ENCODE data around the gene MYO3A.
"Not testable (repeated sequence)": the region's sequence is repeated elsewhere in the genome, so short reads cannot be mapped to it uniquely, and the experiment has no call there.

Gene MYO3A

DNA sequence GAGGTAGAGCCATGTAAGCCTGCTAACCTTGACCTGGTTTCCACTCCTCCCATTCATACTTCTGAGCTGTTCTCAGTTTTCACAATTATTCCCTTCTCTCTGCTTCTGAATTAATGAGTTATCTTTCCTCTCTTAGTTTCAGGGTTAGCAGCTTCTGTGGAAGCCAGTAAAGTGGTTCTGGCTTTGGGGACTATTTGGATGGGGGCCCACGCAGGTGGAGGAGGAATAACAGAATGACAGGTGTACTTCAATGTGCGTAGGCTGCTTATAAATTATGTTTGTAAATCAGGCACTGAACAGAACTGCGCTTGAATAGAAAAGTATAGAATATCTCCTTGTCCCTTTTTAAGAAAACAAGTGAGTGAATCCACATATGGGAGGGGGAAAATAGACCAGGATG, 153.6 kb downstream of the MYO3A start:
- DNase-seq: no peak

DNA sequence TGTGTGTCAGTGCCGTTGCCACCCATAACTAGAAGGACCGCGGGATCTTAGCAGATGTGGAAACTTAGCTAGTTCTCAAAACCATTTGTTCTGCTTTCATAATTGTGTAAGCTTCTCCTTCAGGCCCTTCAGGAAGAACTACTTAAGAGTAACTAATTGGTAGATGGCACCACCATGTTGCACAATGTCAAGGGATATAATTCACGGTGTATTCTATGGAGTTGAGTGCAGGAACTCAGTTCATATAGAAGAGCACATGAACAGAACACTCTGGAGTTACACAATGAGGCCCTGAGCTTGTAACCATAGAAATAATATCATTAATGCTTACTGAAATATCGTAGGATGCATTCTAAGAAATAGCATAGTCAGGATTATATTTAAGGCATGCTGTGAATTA, 156.0 kb downstream of the MYO3A start:
- no peak for DNase-seq

DNA sequence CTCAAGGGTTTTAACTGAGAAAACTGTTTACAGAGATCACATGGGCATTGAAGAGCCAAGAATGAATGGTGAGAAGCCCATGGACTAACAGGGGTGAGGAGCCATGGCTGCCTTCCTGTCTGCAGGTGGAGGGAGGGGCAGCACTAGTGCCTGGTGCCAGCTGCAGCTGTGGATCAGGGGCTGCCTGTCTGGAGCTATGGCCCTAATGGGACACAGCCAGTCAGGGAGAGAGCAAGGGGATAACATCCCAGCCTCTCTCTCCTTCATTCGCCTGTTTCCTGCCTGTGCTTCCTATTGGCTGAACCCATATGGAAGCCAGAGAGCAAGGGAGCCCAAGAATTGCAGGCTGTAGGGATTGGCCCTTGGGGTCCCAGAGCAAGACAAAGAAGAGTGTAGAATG, 156.7 kb downstream of the MYO3A start:
- no peak for DNase-seq

DNA sequence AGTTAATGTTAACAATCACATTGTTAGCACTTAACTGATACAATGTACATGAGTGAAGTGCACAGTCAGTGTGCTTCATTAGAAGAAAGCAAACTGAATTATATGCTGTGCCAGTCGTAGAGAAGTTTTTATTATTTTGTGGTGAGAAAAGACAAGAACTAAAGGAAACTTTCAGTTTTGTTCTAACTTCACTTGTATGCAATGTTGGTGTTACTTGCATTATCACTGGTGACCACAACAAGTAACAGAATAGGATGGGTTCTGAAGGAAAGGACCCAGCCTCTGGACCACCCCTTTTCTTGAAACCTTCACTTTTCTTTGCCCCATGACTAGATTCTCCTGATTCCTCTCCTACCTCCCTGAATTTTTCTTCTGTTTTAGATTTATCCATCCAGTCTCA, 159.2 kb downstream of the MYO3A start:
- no peak for DNase-seq

DNA sequence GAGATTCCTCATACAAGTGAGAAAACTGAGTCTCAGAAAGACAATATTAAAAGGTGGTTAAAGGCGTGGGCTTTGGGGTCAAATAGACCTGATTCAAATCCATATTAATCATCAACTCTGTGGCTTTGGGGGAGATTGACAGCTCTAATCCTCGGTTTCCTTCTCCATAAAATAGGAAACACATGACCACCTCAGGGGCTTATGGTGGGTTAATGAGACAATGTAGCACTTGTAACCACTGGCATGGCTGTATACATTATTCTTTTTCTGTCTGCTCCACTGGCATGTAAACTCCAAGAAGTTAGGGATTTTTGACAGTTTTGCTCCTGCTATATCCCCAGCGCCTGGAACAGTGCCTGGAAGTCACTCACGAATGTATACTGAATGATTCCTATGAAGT, 161.8 kb downstream of the MYO3A start:
- no peak for DNase-seq

DNA sequence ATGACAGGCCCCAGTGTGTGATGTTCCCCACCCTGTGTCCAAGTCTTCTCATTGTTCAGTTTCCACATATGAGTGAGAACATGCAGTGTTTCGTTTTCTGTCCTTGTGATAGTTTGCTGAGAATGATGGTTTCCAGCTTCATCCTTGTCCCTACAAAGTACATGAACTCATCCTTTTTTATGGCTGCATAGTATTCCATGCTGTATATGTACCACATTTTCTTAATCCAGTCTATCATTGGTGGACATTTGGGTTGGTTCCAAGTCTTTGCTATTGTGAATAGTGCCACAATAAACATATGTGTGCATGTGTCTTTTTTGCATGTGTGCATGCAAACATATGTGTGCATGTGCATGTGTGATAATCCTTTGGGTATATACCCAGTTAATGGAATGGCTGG, 163.5 kb downstream of the MYO3A start:
- not testable (repeated sequence) for DNase-seq

DNA sequence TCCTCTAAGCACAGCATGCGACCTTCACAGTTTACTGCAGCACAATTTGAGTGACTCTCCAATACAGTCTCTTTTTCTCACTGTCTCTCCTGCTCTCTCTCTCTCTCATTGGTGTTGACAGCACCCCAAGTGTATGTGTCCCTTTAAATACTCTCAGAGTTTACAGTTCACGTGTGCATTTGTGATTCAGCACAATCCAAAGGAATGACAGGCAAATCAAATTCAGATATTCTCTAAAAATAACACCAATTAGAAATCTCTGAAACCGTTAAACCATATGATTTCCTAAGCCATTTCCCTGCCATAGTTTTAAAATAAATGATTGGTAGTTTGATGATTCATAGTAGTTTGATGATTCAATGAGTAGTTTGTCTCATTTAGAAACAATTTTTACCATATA, 178.5 kb downstream of the MYO3A start:
- DNase-seq: no peak

DNA sequence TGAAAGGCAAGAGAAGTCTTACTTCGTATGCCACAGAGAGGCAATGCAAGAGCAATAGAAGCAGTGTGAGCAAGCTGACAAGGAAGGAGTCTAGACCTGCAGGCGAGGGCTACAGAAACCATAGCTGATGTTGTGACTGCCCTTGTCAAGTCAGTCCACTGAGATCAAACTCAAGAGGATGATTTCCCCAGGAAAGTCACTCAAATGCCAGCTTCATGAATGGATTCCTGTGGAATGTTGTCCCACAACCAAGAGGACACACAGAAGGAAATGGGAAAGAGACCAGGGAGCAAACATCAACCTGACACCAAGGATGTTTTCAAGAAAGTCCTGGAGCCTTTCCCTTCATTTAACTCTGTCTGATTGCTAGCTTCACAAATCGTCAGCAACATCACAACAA, 204.6 kb downstream of the MYO3A start:
- no peak for DNase-seq

DNA sequence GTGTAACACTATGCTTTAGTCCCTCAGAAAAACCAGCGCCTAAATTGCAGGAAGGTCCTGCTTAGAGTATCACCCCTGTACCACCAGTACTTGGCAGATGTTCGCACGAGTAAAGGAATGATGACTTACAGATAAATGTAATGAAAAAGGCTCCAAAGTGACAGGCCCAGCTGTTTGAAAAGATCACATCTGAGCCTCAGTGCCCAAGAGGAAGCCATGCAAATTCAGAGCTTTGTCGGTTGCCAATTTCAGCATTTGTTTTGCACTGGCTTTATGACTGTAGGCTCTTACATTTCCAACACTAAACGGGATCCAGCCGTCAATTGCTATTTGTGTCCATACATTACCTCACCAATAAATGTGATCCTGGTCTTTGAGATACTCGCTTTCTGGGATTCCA, 222.0 kb downstream of the MYO3A start:
- no peak for DNase-seq

DNA sequence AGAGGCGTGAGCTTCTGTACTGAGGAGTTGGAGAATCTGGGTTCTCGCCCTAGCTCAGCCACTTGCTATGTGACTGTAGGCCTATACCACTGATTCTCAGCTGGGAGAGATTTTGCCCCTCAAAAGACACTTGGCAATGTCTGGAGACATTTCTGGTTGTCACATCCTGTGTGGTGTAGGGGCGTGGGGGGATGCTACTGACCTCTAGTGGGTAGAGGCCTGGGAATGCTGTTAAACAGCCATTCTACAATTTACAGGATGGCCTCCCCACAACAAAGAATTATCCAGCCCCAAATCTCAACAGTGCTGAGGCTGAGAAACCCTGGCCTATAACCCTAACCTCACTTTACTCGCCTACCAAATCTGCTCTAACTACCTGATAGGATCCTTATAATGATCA, 223.7 kb downstream of the MYO3A start:
- no peak for DNase-seq

DNA sequence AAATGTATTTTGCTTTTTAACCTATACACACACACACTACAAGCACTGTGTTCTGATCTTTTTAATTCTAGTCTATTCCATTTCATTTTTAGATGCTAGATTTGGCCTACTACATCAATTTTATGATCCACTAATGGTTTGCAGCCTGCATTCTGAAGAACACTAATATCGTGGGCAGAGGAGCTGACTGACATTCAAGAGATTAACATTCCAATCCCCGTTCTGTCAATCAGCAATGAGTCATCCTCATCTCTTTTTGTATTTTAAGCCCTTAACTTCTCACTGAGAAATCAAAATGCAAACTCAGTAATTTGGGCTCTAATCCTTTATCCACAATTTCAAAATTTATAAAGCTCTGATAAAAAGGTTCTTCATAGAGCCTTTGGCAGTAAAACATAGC, 235.4 kb downstream of the MYO3A start:
- no peak for DNase-seq

DNA sequence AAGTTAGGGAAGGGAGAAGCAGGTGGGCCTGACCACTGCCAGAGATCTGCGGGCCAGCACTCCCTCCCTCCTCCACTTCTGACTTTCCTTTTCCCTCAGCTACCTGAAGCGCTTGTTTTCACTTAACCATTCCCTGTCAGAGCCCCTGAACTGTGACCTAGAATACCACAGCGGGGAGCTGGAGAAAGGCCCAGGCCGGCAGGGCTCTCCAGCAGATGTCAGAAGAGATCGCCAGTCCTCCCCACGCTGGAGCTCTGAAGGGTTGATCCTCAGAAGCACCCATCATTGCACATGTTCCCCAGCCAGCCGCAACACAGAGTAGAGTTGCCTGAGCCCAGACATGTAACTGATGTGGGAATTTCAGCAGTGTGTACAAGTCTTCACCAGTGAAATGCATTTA, 238.1 kb downstream of the MYO3A start:
- DNase-seq: no peak

DNA sequence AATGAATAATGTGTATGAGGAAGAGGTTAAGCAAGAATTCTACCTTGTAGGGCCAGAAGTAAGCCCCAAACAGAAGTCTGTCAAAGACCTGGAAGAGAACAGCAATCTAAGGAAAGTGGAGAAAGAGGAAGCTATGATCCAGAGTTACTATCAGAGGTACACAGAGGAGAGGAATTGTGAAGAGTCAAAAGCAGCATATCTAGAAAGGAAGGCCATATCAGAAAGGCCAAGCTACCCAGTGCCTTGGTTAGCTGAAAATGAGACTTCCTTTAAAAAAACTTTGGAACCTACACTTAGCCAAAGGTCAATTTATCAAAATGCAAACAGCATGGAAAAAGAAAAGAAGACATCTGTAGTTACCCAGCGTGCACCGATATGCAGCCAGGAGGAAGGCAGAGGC, 239.8 kb downstream of the MYO3A start:
- DNase-seq: no peak

DNA sequence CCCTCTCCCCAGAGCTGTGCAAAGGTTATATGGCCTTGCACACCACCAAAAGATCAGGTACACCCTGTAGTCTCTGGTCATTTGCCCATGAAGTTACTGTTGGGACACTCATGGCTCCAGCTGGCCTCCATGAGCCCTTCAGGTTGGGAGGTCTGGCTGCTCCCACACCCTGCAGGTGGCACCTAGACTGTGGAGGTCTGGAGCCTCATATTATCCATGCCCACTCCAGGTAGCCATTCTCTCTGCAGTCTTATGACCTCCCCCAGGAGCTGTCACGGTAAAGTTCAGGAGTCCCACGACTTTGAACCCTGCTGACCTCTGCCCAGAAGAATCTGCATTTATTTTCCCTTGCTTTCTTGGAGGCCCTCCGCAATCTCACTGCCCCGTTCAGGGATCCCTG, 243.3 kb downstream of the MYO3A start:
- no peak for DNase-seq

DNA sequence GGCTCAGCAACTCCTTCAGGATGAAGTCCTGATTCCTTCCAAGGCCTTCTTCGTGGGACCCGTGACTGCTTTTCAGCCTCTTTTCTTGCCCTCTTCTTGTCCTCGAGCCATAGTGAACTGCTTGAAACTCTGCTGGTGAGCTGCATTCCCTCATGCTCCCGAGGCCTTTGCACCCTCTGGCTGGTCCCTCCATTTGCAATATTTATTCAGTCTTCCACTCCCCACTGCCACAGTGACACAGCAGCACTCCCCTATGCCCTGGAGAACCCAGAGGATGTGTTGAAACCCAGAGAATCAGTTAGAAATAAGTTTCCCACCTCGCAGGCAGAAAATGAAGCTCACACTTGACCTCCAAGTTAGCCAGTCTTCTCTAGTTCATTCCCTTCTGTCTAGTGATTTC, 260.2 kb downstream of the MYO3A start:
- DNase-seq: no peak

DNA sequence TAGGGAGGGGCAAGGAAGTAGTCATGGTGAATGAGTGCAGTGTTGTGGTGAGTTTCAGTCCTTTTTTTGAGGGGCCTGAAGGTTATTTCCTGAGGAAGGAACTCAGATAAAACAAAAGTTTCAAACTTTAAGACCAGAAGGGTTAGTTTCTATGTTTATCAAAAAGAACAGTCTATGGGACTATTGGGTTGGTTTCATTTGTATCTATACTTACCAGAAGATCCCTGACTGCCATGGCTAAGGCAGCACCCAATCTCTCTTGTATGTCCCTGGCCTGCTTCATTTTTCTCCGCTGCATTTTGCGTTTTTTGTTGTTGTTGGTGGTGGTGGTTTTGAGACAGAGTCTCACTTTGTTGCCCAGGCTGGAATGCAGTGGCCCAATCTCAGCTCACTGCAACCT, 263.2 kb downstream of the MYO3A start:
- DNase-seq: no peak

DNA sequence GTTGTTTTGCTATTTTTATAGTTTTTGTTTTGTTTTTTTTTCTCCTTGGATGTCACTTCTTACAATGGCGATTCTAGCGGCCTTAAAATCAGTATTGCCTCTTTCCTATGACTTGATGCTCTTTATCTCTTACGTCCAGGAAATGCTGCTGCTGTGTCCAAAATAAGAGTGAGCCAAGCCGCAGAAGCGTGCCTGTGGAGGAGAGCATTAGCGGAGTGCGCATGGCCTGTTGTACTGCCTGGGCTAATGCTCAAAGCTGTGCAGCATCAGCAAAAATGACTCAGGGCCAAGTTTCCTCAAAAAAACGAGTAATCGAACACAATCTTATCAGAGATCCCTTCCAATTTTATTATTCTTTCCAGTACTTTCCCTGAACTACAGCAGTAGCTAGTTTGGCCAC, 264.1 kb downstream of the MYO3A start:
- DNase-seq: no peak

DNA sequence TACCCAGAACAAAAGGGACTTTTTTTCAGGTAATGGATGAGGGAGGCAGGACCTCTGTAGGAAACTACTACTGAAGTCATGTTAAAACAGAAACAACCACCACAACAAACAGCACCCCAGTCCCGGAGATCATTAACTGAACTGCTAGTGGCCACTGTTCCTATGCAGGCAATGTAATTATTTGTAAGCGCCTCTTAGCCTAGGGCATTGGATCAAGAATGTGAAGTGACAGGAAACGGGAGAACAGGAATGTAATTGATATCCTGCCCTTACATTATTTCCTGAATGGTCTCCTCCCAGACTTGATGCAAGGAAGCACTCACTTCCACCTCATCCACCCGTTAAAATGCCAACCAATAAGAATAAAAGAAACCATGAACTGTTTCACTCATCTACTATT, 265.8 kb downstream of the MYO3A start:
- no peak for DNase-seq

DNA sequence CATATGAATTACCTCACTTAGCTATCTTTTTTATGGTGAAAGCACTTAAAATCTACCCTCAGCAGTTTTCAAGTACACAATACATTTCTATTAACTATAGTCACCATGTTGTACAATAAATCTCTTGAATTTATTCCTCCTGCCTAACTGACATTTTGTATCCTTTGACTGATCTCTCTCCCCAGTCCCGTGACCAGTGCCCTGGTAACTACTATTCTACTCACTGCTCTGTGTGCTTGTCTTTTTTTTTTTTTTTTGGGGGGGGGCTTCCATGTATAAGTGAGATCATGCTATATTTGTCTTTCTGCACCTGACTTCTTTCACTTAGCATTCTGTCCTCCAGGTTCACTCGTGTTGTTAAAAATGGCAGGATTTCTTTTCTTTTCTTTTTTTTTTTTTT, 271.2 kb downstream of the MYO3A start:
- no peak for DNase-seq

DNA sequence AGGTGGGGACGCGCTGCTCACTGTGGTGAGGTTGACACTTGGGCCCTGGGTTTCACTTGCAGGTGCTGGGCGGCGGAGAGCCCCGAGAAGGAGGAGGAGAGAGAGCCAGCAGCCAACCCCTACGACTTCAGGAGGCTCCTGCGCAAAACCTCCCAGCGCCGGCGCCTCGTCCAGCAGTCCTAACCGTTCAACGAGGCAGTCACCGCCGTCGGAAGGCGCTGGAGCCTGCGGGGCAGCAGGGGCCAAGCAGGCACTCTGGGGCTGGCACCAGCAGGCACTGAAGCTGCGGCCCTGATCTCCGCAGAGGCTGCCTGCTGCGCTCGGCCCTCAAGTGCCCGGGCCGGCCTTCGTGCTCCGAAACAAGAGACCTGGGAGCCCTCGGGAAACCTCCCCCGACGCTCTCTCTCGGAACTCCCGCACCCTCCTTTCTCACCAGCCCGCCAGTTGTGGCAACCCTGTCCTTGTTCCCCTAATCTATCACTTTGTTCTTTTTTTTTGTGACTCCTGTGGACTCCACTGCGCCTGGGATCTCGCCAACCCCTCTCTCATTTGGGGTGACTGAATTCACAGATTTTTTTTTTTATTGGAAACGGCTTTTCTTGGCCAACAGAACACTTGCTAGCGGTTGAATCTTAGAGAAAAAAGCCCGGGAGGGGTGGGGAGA, 277.9 kb downstream of the MYO3A start:
- DNase-seq: no peak

DNA sequence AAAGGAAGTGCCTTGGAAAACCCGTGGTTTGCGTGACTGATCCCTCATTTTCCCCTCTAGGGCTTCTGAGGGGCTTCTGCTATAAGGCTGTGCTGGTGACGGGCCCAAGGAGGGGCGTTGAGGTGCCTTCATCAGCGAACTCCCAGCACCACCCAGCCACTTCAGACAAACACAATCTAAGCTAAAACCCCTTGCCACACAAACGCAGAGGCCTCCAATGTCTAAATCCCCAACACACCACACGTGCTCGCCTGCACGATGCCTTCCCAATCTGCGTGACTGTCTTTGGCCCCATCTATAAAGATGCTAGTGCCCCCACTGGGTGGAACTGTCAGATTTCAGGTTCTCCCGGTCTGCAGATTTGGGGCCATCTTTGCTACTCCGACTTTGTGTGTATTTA, 278.5 kb downstream of the MYO3A start:
- no peak for DNase-seq

DNA sequence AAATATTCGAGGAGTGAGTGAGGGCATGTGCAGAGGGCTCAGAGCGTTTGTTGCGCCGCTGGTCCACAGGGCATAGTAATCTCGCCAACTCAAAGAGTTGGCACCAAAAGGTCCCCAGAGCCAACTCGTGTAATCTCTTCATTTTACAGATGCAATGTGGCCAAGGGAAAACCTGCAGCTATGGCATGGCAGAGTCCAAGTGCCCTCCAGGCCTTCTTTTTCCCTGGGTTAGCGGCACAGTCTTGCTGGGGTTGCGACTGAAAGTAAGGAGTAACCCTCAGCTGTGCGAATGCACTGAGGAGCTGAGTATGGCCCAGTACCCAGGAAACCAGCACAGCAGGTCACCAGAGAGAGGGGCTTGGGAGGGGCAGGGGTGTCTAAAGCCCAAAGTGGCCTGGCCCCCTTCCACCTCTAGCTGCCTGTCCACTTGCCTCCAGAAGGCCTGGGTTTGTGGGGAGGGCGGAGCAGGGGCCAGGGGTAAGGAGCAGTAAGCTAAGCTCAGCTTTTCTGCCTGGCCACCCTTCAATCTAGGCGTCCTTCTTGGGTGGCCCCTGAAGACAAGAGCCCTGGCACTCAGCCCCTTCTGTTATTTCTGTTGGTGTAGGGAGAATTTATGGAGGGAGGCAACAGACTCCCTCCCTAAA, 279.2 kb downstream of the MYO3A start:
- DNase-seq: no peak

DNA sequence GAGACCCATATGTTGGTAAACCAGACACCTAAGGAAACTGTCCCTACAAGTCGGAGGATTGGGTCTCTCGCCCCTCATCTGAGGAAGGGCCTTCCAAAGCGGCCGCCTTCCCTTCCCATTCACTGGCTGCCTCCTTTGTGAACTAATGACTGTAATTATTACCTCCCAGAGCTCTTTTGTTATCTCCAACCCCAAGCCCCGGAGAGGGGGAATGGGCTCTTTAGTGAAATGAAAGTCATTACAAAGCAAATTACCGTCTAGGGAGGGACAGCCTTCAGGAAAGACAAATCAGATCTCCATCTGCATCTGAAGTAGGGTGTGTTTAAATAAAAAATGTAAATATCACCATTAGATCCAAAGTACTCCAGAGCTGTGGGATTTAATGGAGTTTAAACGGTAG, 280.0 kb downstream of the MYO3A start:
- no peak for DNase-seq

DNA sequence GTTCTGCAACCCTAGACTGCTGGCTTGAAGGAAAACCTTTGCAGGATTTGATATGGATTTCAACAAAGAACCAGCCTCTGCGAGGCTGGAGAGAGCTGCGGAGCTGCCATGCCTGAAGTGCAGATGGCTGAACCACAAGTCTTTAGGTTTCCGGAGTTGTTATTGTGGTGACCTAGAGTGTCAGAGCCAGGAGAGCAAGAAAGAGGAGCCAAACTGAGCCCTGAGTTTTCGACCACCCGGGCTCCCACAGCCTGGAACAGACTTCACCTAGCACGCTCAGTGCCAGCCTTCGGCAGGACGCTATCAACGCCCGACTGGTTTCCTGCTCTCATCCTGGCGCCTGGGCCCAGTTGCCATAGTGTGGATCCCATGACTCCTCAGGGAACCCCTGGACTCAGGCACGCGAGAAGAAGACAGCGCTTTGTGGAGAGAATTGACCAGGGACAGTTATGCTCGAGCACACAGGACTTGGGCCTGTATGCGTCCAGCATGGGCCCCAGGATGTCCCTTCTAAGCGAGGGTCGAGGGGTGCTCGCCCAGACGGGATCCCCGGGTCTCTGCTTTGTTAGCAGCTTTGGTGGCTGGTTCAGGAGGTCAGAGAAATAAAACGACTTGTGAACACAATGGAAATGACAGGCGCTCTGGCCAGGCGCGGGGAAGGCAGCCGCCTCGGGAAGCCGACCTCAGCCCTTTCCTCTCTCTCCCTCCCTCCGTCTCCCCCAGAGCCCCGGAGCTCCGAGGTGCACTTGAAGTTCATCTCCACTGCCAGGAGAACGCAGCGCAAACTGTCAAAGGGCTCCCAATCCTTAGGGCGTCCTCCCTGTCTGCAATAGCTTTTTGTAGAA, 280.7 kb downstream of the MYO3A start:
- DNase-seq: no peak

All from stimulated activated CD4-positive, alpha-beta T cell treated with anti-CD3 and anti-CD28 coated beads, Interleukin-1b, Interleukin-23, amount 100 ng/mL, for 48 hours (primary cell).